ENCODE results near the gene SASH1.

The SASH1 gene

DNA sequence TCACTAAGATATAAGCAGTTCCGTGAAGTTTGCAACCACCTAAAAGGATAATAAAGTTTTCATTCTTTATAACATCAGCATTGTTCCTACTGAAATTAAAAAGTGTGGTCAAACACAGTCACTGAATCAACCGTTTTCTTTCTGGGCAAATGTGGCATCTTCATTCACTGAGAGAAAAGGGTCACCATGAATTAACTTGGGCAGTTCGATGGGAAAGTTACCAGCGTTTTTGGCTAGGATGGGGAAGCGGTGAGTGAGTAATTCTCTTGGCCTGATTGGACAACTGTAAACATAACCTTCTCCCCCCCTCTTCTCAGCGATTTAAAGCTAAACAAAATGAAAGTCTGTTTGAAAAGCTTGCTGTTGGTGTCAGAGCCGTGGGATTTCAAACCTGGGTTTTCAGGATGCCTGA, 181.8 kb downstream of the SASH1 start:
- no peak for ATAC-seq (ENCODE audit: insufficient read depth, low read depth)
- Histone ChIP-seq H4K20me1 (ENCODE audit: insufficient read depth, low read length) (no peaks in the 10 kb centered on the region), H2AFZ (ENCODE audit: low read depth, low read length) (no peak overlapping the region), H3K4me3 (ENCODE audit: low read depth in 1 of 2, low read length in 2 of 2) (no peak overlapping the region), H3K27me3 (ENCODE audit: insufficient read depth, low read length, poor library complexity) (peaks cover 4% of the 10 kb centered on the region), H3K4me1 (ENCODE audit: insufficient read depth, low read length) (no peaks in the 10 kb centered on the region), H3K79me2 (ENCODE audit: insufficient read depth, low read length) (no peaks in the 10 kb centered on the region), H3K4me2 (ENCODE audit: insufficient read depth, low read length) (no peak overlapping the region), H3K9ac (ENCODE audit: low read depth, low read length) (no peak overlapping the region), H3K36me3 (ENCODE audit: insufficient read depth, low read length) (no peaks in the 10 kb centered on the region), H3K9me3 (ENCODE audit: insufficient read depth, low read length, severe bottlenecking) (no peaks in the 10 kb centered on the region), H3K27ac (ENCODE audit: low read length) (no peak overlapping the region)
- DNase-seq: no peak
- no peak for TF ChIP-seq EZH2 (IDR thresholded peaks at IDR 0.05; ENCODE audit: borderline replicate concordance, low read depth, low read length, severe bottlenecking)
- TF ChIP-seq, protein P1, sequence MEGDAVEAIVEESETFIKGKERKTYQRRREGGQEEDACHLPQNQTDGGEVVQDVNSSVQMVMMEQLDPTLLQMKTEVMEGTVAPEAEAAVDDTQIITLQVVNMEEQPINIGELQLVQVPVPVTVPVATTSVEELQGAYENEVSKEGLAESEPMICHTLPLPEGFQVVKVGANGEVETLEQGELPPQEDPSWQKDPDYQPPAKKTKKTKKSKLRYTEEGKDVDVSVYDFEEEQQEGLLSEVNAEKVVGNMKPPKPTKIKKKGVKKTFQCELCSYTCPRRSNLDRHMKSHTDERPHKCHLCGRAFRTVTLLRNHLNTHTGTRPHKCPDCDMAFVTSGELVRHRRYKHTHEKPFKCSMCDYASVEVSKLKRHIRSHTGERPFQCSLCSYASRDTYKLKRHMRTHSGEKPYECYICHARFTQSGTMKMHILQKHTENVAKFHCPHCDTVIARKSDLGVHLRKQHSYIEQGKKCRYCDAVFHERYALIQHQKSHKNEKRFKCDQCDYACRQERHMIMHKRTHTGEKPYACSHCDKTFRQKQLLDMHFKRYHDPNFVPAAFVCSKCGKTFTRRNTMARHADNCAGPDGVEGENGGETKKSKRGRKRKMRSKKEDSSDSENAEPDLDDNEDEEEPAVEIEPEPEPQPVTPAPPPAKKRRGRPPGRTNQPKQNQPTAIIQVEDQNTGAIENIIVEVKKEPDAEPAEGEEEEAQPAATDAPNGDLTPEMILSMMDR (IDR thresholded peaks at IDR 0.05; ENCODE audit: borderline replicate concordance, extremely low read depth, low read length, poor library complexity, severe bottlenecking): no peak

DNA sequence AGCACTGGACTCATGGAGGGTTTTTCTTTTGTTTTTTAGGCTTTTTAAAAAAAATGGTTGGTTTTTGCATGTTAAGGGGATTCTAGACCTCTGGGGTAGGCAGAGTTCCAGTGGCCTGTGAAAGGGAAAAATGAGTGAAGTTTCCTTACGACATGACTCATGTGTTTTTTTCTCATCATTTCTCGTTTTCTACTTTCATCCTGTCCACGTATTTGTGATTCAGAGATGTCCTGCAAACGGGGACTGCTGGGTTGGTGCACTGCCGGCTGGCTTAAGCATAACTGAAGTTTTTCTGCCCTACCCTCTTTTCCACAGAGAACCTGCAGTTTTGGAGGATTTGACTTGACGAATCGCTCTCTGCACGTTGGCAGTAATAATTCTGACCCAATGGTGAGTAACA, 182.3 kb downstream of the SASH1 start:
- no peaks in the 10 kb centered on the region for H3K4me1 ChIP-seq (ENCODE audit: insufficient read depth, low read length)
- no peaks in the 10 kb centered on the region for H3K36me3 ChIP-seq (ENCODE audit: insufficient read depth, low read length)
- H4K20me1 ChIP-seq (ENCODE audit: insufficient read depth, low read length): no peaks in the 10 kb centered on the region
- DNase-seq: no peak
- ATAC-seq (ENCODE audit: insufficient read depth, low read depth): no peak
- no peak overlapping the region for H3K4me2 ChIP-seq (ENCODE audit: insufficient read depth, low read length)
- H3K79me2 ChIP-seq (ENCODE audit: insufficient read depth, low read length): no peaks in the 10 kb centered on the region
- peaks cover 4% of the 10 kb centered on the region for H3K27me3 ChIP-seq (ENCODE audit: insufficient read depth, low read length, poor library complexity)
- no peak overlapping the region for H3K4me3 ChIP-seq (ENCODE audit: low read depth in 1 of 2, low read length in 2 of 2)
- no peak overlapping the region for H2AFZ ChIP-seq (ENCODE audit: low read depth, low read length)
- no peaks in the 10 kb centered on the region for H3K9me3 ChIP-seq (ENCODE audit: insufficient read depth, low read length, severe bottlenecking)
- no peak overlapping the region for H3K9ac ChIP-seq (ENCODE audit: low read depth, low read length)
- no peak overlapping the region for H3K27ac ChIP-seq (ENCODE audit: low read length)
- TF ChIP-seq EZH2 (IDR thresholded peaks at IDR 0.05; ENCODE audit: borderline replicate concordance, low read depth, low read length, severe bottlenecking): no peak
- TF ChIP-seq, protein P1 (IDR thresholded peaks at IDR 0.05; ENCODE audit: borderline replicate concordance, extremely low read depth, low read length, poor library complexity, severe bottlenecking): no peak

DNA sequence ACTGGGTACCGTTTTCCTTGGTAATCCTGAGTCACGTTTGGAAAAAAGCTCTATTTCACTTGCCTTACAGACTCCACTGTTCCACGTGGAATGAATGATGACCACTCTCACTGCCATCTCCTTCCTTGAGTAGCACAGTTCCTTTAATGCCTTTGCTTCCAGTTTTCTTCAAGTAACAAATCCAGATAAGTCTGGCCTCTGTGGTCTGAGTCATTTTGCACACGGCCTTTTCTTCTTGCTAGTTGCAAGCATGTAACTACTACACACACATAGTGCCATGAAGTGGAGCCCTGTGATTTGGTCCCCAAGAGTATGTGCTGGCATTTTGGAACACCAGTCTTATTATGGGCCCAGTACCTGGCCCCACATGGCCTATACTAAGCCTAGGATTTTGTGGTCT, 182.8 kb downstream of the SASH1 start:
- H3K36me3 ChIP-seq (ENCODE audit: insufficient read depth, low read length): no peaks in the 10 kb centered on the region
- no peak overlapping the region for H2AFZ ChIP-seq (ENCODE audit: low read depth, low read length)
- H3K4me1 ChIP-seq (ENCODE audit: insufficient read depth, low read length): no peaks in the 10 kb centered on the region
- TF ChIP-seq, protein P1 (IDR thresholded peaks at IDR 0.05; ENCODE audit: borderline replicate concordance, extremely low read depth, low read length, poor library complexity, severe bottlenecking): no peak
- TF ChIP-seq EZH2 (IDR thresholded peaks at IDR 0.05; ENCODE audit: borderline replicate concordance, low read depth, low read length, severe bottlenecking): no peak
- H4K20me1 ChIP-seq (ENCODE audit: insufficient read depth, low read length): no peaks in the 10 kb centered on the region
- H3K9ac ChIP-seq (ENCODE audit: low read depth, low read length): no peak overlapping the region
- H3K9me3 ChIP-seq (ENCODE audit: insufficient read depth, low read length, severe bottlenecking): no peaks in the 10 kb centered on the region
- H3K4me2 ChIP-seq (ENCODE audit: insufficient read depth, low read length): no peak overlapping the region
- ATAC-seq (ENCODE audit: insufficient read depth, low read depth) (no peak), DNase-seq (no peak)
- H3K27ac ChIP-seq (ENCODE audit: low read length): no peak overlapping the region
- H3K27me3 ChIP-seq (ENCODE audit: insufficient read depth, low read length, poor library complexity): peaks cover 4% of the 10 kb centered on the region
- no peak overlapping the region for H3K4me3 ChIP-seq (ENCODE audit: low read depth in 1 of 2, low read length in 2 of 2)
- no peaks in the 10 kb centered on the region for H3K79me2 ChIP-seq (ENCODE audit: insufficient read depth, low read length)

DNA sequence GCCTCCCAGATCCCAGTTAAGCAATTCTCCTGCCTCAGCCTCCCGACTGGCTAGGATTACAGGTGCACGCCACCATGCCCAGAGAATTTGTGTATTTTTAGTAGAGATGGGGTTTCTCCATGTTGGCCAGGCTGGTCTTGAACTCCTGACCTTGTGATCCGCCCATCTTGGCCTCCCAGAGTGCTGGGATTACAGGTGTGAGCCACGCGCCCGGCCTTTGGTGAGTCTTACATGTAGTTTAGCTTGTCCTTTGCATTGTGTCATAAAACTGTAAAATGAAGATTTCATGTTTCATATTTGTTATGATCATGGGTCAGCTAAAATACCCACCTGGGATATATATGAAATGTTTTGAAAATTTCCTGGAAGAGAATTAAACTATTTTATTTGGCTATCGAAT, 183.5 kb downstream of the SASH1 start:
- H3K4me1 ChIP-seq (ENCODE audit: insufficient read depth, low read length): no peaks in the 10 kb centered on the region
- TF ChIP-seq, protein P1 (IDR thresholded peaks at IDR 0.05; ENCODE audit: borderline replicate concordance, extremely low read depth, low read length, poor library complexity, severe bottlenecking): no peak
- TF ChIP-seq EZH2 (IDR thresholded peaks at IDR 0.05; ENCODE audit: borderline replicate concordance, low read depth, low read length, severe bottlenecking): no peak

More for the DNA sequence above, 183.5 kb downstream of the SASH1 start:
- no peak overlapping the region for H3K9ac ChIP-seq (ENCODE audit: low read depth, low read length)
- no peak overlapping the region for H3K4me2 ChIP-seq (ENCODE audit: insufficient read depth, low read length)
- no peak for ATAC-seq (ENCODE audit: insufficient read depth, low read depth)
- no peak overlapping the region for H2AFZ ChIP-seq (ENCODE audit: low read depth, low read length)
- H4K20me1 ChIP-seq (ENCODE audit: insufficient read depth, low read length): no peaks in the 10 kb centered on the region
- H3K9me3 ChIP-seq (ENCODE audit: insufficient read depth, low read length, severe bottlenecking): no peaks in the 10 kb centered on the region
- H3K79me2 ChIP-seq (ENCODE audit: insufficient read depth, low read length): no peaks in the 10 kb centered on the region
- H3K27me3 ChIP-seq (ENCODE audit: insufficient read depth, low read length, poor library complexity): peaks cover 4% of the 10 kb centered on the region
- DNase-seq: no peak
- no peak overlapping the region for H3K27ac ChIP-seq (ENCODE audit: low read length)
- no peak overlapping the region for H3K4me3 ChIP-seq (ENCODE audit: low read depth in 1 of 2, low read length in 2 of 2)
- no peaks in the 10 kb centered on the region for H3K36me3 ChIP-seq (ENCODE audit: insufficient read depth, low read length)
